HEK293T (cell line): ENCODE results near the gene NPDC1.

Experiments used
- ARNT ChIP-seq: fragments of 450-650 bp; IDR thresholded peaks from 2 replicates; pipeline ENCODE4 v1.6.1; 2017; ENCODE audit warnings: mild to moderate bottlenecking
- BHLHE40 ChIP-seq: fragments of 450-650 bp; IDR thresholded peaks from 2 replicates; pipeline ENCODE4 v1.6.1; 2016; ENCODE audit warnings: mild to moderate bottlenecking, moderate library complexity, borderline replicate concordance
- CTBP1 ChIP-seq: fragments of 450-650 bp; IDR thresholded peaks from 2 replicates; pipeline ENCODE4 v1.6.1; 2016; ENCODE audit warnings: borderline replicate concordance
- ELF4 ChIP-seq: fragments of 450-650 bp; IDR thresholded peaks from 2 replicates; pipeline ENCODE4 v1.6.1; 2017; ENCODE audit warnings: antibody characterized with exemption
- FOXA1 ChIP-seq: fragments of 450-650 bp; IDR thresholded peaks from 2 replicates; pipeline ENCODE4 v1.6.1; 2016; ENCODE audit warnings: mild to moderate bottlenecking
- FOXK2 ChIP-seq: fragments of 450-650 bp; IDR thresholded peaks from 2 replicates; pipeline ENCODE4 v1.6.1; 2016; ENCODE audit warnings: mild to moderate bottlenecking
- FOXM1 ChIP-seq: fragments of 450-650 bp; IDR thresholded peaks from 2 replicates; pipeline ENCODE4 v1.6.1; 2017; ENCODE audit warnings: mild to moderate bottlenecking, borderline replicate concordance
- HDGF ChIP-seq: fragments of 450-650 bp; IDR thresholded peaks from 2 replicates; pipeline ENCODE4 v1.6.1; 2017; ENCODE audit warnings: antibody characterized with exemption, borderline replicate concordance
- L3MBTL2 ChIP-seq: fragments of 450-650 bp; conservative IDR thresholded peaks from 2 replicates; pipeline ENCODE4 v1.6.1; 2016; ENCODE audit warnings: mild to moderate bottlenecking
- SUZ12 ChIP-seq: fragments of 450-650 bp; IDR thresholded peaks from 2 replicates; pipeline ENCODE4 v1.6.1; 2016; ENCODE audit warnings: mild to moderate bottlenecking
- TARDBP ChIP-seq: fragments of 450-650 bp; IDR thresholded peaks from 2 replicates; pipeline ENCODE4 v1.6.1; 2016
- ZNF384 ChIP-seq: fragments of 450-650 bp; IDR thresholded peaks from 2 replicates; pipeline ENCODE4 v1.6.1; 2016
- TF ChIP-seq, protein P1 (sequence below): fragments of 450-650 bp; IDR thresholded peaks from 2 replicates; pipeline ENCODE4 v1.6.1; 2016

DNA sequence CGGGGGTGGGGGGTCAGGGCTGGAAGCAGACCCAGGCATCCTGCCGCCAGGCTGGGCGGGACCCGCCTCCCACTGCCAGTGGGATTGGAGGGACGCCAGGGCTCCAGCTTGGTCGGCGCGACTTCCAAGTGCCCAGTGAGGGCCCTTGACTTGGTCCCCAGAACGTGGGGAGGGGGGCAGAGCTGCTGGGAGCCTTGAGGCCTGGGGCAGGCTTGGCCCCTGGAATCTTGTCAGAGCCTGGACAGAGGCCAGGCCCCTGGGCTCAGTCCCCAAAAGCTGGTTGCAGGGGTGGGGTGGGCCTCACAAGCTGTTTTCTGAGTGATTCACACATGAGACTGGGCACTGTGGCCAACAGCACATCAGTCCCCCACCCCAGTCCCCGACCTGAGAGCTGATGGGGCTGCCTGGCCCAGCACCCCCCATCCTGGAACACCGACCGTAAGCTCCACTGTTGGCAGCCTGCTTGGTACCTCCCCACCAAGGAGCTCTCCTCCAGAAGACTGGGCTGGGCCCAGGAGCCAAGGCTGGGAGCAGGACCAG lies 50.1 kb downstream of the NPDC1 start:
- no peak for TF ChIP-seq ARNT
- TF ChIP-seq FOXK2: no peak
- TF ChIP-seq SUZ12: no peak
- TF ChIP-seq ZNF384: no peak
- no peak for TF ChIP-seq L3MBTL2
- TF ChIP-seq FOXM1: no peak
- TF ChIP-seq TARDBP: no peak
- no peak for TF ChIP-seq BHLHE40
- no peak for TF ChIP-seq CTBP1
- TF ChIP-seq HDGF: no peak
- TF ChIP-seq ELF4: no peak
- TF ChIP-seq FOXA1: no peak
- TF ChIP-seq, protein P1, sequence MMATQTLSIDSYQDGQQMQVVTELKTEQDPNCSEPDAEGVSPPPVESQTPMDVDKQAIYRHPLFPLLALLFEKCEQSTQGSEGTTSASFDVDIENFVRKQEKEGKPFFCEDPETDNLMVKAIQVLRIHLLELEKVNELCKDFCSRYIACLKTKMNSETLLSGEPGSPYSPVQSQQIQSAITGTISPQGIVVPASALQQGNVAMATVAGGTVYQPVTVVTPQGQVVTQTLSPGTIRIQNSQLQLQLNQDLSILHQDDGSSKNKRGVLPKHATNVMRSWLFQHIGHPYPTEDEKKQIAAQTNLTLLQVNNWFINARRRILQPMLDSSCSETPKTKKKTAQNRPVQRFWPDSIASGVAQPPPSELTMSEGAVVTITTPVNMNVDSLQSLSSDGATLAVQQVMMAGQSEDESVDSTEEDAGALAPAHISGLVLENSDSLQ: no peak
